Measurements from ENCODE around the gene MAST4. TPM values are rescaled to one million over a fixed set of nuclear protein-coding genes. Genes with fewer than 3 reads are reported as not detected.

The MAST4 gene
- total and polyA plus RNA-seq, 2 of the 13 experiments (the other 11 are each of a cell fraction or from before 2014, with no cell fraction given), result 3.4 to 3.7 TPM

GRCh38 chr5:67142816-67143215 is 546.6 kb downstream of the MAST4 start (continued):
- 0 out of 2 replicates have a peak, but pooled peaks have one; percentile 42 for TF ChIP-seq RERE (CRISPR knock-in tag; IDR thresholded peaks at IDR 0.05; ENCODE audit: low read depth)
- no peak for TF ChIP-seq SETDB1 (CRISPR knock-in tag; IDR thresholded peaks at IDR 0.05; ENCODE audit: borderline replicate concordance)
- no peak for TF ChIP-seq U2AF1 (optimal IDR thresholded peaks at IDR 0.05; ENCODE audit: low read depth, low read length)
- no peak for TF ChIP-seq ERF (CRISPR knock-in tag; IDR thresholded peaks at IDR 0.05)
- peak; percentile 54; the same call in 1 of the 2 replicates for TF ChIP-seq NCOA2 (CRISPR knock-in tag; IDR thresholded peaks at IDR 0.05)
- TF ChIP-seq IKZF4 (CRISPR knock-in tag; IDR thresholded peaks at IDR 0.05; ENCODE audit: borderline replicate concordance, low read depth, not compliant biosample characterization), result no peak
- TF ChIP-seq EZH2 (conservative IDR thresholded peaks at IDR 0.05; ENCODE audit: low read depth, low read length), result no peak
- no peak for TF ChIP-seq ZNF746 (CRISPR knock-in tag; IDR thresholded peaks at IDR 0.05)
- no peak for TF ChIP-seq PBX3 (CRISPR knock-in tag; IDR thresholded peaks at IDR 0.05; ENCODE audit: borderline replicate concordance)
- no peak for TF ChIP-seq NFATC3 (CRISPR knock-in tag; IDR thresholded peaks at IDR 0.05)
- TF ChIP-seq SNRNP70 (IDR thresholded peaks at IDR 0.05; ENCODE audit: low read depth, low read length), result no peak
- TF ChIP-seq ZNF713 (CRISPR knock-in tag; IDR thresholded peaks at IDR 0.05), result no peak
- TF ChIP-seq IKZF5 (CRISPR knock-in tag; IDR thresholded peaks at IDR 0.05), result peak; percentile 47; the same call in 1 of the 2 replicates
- TF ChIP-seq ZNF720 (CRISPR knock-in tag; IDR thresholded peaks at IDR 0.05), result no peak
- TF ChIP-seq ZNF343 (CRISPR knock-in tag; IDR thresholded peaks at IDR 0.05), result no peak
- TF ChIP-seq ZSCAN5A (CRISPR knock-in tag; IDR thresholded peaks at IDR 0.05; ENCODE audit: borderline replicate concordance), result no peak
- TF ChIP-seq REL (CRISPR knock-in tag; conservative IDR thresholded peaks at IDR 0.05), result no peak
- TF ChIP-seq ZNF230 (CRISPR knock-in tag; IDR thresholded peaks at IDR 0.05), result no peak
- TF ChIP-seq TRAFD1 (CRISPR knock-in tag; IDR thresholded peaks at IDR 0.05; ENCODE audit: borderline replicate concordance), result no peak
- TF ChIP-seq HMG20A (CRISPR knock-in tag; IDR thresholded peaks at IDR 0.05; ENCODE audit: borderline replicate concordance), result no peak

All from HepG2 (cell line).